MM.1S (cell line): ENCODE results near the gene ENGASE.

Experiments used
- EZH2phosphoT487 ChIP-seq: fragments of 300-600 bp; sonication (generic); IDR thresholded peaks from 2 replicates; pipeline ENCODE4 v1.6.1; 2018; ENCODE audit warnings: antibody characterized with exemption, low read length
- TF ChIP-seq, protein P1 (sequence below): fragments of 300-600 bp; sonication (generic); IDR thresholded peaks from 2 replicates; pipeline ENCODE4 v1.5.1; 2016; ENCODE audit warnings: antibody characterized with exemption, low read length, mixed read lengths

DNA sequence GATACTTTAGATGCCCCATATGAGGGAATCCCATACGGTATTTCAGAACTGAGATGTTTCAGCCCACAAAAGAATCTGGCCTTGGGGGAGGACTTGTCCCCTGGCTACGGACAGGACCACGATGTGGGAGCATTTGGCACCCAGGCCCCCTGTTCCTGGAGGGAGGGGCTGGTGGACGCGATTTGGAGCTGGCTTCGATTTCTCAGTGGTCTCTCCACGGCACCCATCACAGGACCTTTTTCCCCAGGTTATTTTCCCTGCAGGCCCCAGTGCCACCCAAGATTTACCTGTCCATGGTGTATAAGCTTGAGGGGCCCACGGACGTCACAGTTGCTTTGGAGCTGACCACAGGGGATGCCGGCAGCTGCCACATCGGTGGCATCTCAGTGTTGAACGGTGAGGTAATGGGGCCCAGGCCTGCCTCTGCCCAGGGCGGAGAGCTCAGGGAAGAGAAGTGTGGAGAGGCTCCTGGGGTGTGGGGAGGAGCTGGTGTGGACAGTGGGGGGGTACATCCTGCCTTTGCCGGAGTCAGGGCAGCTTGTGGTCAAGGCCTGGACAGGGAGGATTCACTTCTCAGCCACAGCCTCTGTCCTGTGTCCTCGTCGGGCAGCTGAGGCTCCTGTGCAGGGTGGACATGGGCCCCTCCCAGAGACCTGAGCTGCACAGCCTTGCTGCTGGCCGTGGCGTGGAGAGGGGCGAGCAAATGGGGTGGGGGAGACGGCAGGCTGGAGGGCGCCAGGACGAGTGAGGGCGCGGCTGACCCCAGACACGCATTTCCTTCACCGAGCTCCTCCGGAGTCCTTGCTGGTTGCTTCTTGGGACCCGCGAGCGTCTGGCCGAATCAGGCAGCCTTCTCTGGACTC is 9.9 kb downstream of the ENGASE start:
- TF ChIP-seq, protein P1, sequence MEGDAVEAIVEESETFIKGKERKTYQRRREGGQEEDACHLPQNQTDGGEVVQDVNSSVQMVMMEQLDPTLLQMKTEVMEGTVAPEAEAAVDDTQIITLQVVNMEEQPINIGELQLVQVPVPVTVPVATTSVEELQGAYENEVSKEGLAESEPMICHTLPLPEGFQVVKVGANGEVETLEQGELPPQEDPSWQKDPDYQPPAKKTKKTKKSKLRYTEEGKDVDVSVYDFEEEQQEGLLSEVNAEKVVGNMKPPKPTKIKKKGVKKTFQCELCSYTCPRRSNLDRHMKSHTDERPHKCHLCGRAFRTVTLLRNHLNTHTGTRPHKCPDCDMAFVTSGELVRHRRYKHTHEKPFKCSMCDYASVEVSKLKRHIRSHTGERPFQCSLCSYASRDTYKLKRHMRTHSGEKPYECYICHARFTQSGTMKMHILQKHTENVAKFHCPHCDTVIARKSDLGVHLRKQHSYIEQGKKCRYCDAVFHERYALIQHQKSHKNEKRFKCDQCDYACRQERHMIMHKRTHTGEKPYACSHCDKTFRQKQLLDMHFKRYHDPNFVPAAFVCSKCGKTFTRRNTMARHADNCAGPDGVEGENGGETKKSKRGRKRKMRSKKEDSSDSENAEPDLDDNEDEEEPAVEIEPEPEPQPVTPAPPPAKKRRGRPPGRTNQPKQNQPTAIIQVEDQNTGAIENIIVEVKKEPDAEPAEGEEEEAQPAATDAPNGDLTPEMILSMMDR, result no peak
- no peak for TF ChIP-seq EZH2phosphoT487
